Measurements from ENCODE around the gene KIRREL3. TPM values are rescaled to one million over a fixed set of nuclear protein-coding genes. Genes with fewer than 3 reads are reported as not detected.

Gene KIRREL3
- polyA plus RNA-seq, 1 donor (not counting 4 experiments of a cell fraction or from before 2014, with no cell fraction given), result 0.04 TPM

GRCh38 chr11:126628790-126629621 lies 371.6 kb downstream of the KIRREL3 start:
- no peak overlapping the region for H2AFZ ChIP-seq (ENCODE audit: control insufficient read depth, low read length)
- DNase-seq (ENCODE audit: low read depth, low spot score), result no peak
- H3K36me3 ChIP-seq (ENCODE audit: control insufficient read depth in 2 of 2, extremely low read depth in 1 of 2, insufficient read depth in 2 of 2, low read length in 2 of 2), result no peaks in the 10 kb centered on the region
- dilution Hi-C loops (cut with MboI; ENCODE audit: extremely low pct_ligation_motif_present, low sequenced_read_pairs), result no loop called here
- FAIRE-seq, result no peak
- no peaks in the 10 kb centered on the region for H3K27me3 ChIP-seq (ENCODE audit: control insufficient read depth, extremely low read depth, insufficient read depth, low read length)
- H3K79me2 ChIP-seq (ENCODE audit: control insufficient read depth, insufficient read depth, low read length), result no peaks in the 10 kb centered on the region
- no peaks in the 10 kb centered on the region for H3K4me1 ChIP-seq (ENCODE audit: control insufficient read depth, extremely low read depth, insufficient read depth, low read length)
- H3K4me2 ChIP-seq (ENCODE audit: control insufficient read depth, extremely low read depth, insufficient read depth, low read depth, low read length), result no peak overlapping the region
- no peaks in the 10 kb centered on the region for H3K9me3 ChIP-seq (ENCODE audit: control insufficient read depth, low read depth, low read length)
- H3K9me1 ChIP-seq (ENCODE audit: control insufficient read depth, extremely low read depth, insufficient read depth, low read length), result no peaks in the 10 kb centered on the region
- no peak overlapping the region for H3K4me3 ChIP-seq (ENCODE audit: control insufficient read depth in 2 of 3, extremely low read depth in 1 of 3, insufficient read depth in 2 of 3, low read depth in 1 of 3, low read length in 3 of 3)
- no peak overlapping the region for H3K27ac ChIP-seq (ENCODE audit: control insufficient read depth, insufficient read depth, low read length)
- no peak overlapping the region for H3K9ac ChIP-seq (ENCODE audit: control insufficient read depth, extremely low read depth, insufficient read depth, low read length)
- TF ChIP-seq, protein P1, sequence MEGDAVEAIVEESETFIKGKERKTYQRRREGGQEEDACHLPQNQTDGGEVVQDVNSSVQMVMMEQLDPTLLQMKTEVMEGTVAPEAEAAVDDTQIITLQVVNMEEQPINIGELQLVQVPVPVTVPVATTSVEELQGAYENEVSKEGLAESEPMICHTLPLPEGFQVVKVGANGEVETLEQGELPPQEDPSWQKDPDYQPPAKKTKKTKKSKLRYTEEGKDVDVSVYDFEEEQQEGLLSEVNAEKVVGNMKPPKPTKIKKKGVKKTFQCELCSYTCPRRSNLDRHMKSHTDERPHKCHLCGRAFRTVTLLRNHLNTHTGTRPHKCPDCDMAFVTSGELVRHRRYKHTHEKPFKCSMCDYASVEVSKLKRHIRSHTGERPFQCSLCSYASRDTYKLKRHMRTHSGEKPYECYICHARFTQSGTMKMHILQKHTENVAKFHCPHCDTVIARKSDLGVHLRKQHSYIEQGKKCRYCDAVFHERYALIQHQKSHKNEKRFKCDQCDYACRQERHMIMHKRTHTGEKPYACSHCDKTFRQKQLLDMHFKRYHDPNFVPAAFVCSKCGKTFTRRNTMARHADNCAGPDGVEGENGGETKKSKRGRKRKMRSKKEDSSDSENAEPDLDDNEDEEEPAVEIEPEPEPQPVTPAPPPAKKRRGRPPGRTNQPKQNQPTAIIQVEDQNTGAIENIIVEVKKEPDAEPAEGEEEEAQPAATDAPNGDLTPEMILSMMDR (optimal IDR thresholded peaks at IDR 0.05 in 1 of 3, IDR thresholded peaks at IDR 0.05 in 1 of 3, conservative IDR thresholded peaks at IDR 0.05 in 1 of 3; ENCODE audit: extremely low read depth in 1 of 3, insufficient read depth in 2 of 3, low read length in 3 of 3), result no peak
- no peak for TF ChIP-seq EZH2 (IDR thresholded peaks at IDR 0.05; ENCODE audit: low read length)
- no peaks in the 10 kb centered on the region for H4K20me1 ChIP-seq (ENCODE audit: control insufficient read depth, extremely low read depth, insufficient read depth, low read length)

DNA sequence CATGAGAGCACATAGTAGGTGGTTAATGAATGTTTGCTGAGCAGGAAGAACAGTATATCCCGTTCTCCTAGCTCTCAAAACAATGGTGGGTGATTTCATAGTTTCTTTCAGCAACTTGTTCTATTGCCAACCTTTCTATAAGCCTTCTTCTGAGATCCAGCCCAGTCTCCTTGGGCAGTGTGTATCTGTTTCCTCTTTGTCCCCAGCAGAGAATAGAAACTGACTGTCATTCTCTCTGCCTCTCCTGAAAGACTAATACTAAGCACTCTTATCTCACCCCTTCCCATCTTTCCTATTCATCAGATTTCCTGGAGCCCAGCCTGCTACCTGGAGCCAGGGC lies 372.1 kb downstream of the KIRREL3 start:
- dilution Hi-C loops (cut with MboI; ENCODE audit: extremely low pct_ligation_motif_present, low sequenced_read_pairs), result no loop called here
- no peaks in the 10 kb centered on the region for H3K9me1 ChIP-seq (ENCODE audit: control insufficient read depth, extremely low read depth, insufficient read depth, low read length)
- H3K36me3 ChIP-seq (ENCODE audit: control insufficient read depth in 2 of 2, extremely low read depth in 1 of 2, insufficient read depth in 2 of 2, low read length in 2 of 2), result no peaks in the 10 kb centered on the region
- no peak for FAIRE-seq
- no peak overlapping the region for H3K4me2 ChIP-seq (ENCODE audit: control insufficient read depth, extremely low read depth, insufficient read depth, low read depth, low read length)
- no peak for DNase-seq (ENCODE audit: low read depth, low spot score)
- no peaks in the 10 kb centered on the region for H4K20me1 ChIP-seq (ENCODE audit: control insufficient read depth, extremely low read depth, insufficient read depth, low read length)
- H3K79me2 ChIP-seq (ENCODE audit: control insufficient read depth, insufficient read depth, low read length), result no peaks in the 10 kb centered on the region
- no peaks in the 10 kb centered on the region for H3K27me3 ChIP-seq (ENCODE audit: control insufficient read depth, extremely low read depth, insufficient read depth, low read length)
- H2AFZ ChIP-seq (ENCODE audit: control insufficient read depth, low read length), result no peak overlapping the region
- no peak for TF ChIP-seq EZH2 (IDR thresholded peaks at IDR 0.05; ENCODE audit: low read length)
- TF ChIP-seq, protein P1 (optimal IDR thresholded peaks at IDR 0.05 in 1 of 3, IDR thresholded peaks at IDR 0.05 in 1 of 3, conservative IDR thresholded peaks at IDR 0.05 in 1 of 3; ENCODE audit: extremely low read depth in 1 of 3, insufficient read depth in 2 of 3, low read length in 3 of 3), result no peak
- no peak overlapping the region for H3K9ac ChIP-seq (ENCODE audit: control insufficient read depth, extremely low read depth, insufficient read depth, low read length)
- H3K27ac ChIP-seq (ENCODE audit: control insufficient read depth, insufficient read depth, low read length), result no peak overlapping the region
- no peaks in the 10 kb centered on the region for H3K9me3 ChIP-seq (ENCODE audit: control insufficient read depth, low read depth, low read length)
- no peaks in the 10 kb centered on the region for H3K4me1 ChIP-seq (ENCODE audit: control insufficient read depth, extremely low read depth, insufficient read depth, low read length)
- no peak overlapping the region for H3K4me3 ChIP-seq (ENCODE audit: control insufficient read depth in 2 of 3, extremely low read depth in 1 of 3, insufficient read depth in 2 of 3, low read depth in 1 of 3, low read length in 3 of 3)
